ENCODE measurements around the gene THAP9. TPM values are rescaled to one million over a fixed set of nuclear protein-coding genes. Genes with fewer than 3 reads are reported as not detected.

THAP9 gene
- total RNA-seq, 1 experiment from 2014 or later, result 7.2 TPM

GRCh38 chr4:82948647-82949204, 48.2 kb downstream of the THAP9 start:
- intact Hi-C loops (cut with micrococcal nuclease; ENCODE audit: unreplicated experiment), result loop anchor here (1.0 kb wide), 1 partner anchor 13 kb away; no protein-coding TSS in a partner anchor
- Mint-ChIP-seq H3K27ac (ENCODE audit: unreplicated experiment) (no peak overlapping the region), H3K9me3 (ENCODE audit: low read depth, unreplicated experiment) (no peaks in the 10 kb centered on the region), H3K27me3 (ENCODE audit: unreplicated experiment) (no peaks in the 10 kb centered on the region), H3K4me1 (ENCODE audit: low read depth, unreplicated experiment) (peaks cover 9% of the 10 kb centered on the region), H3K4me3 (ENCODE audit: low read depth, unreplicated experiment) (no peak overlapping the region), H3K36me3 (ENCODE audit: insufficient read depth, unreplicated experiment) (no peaks in the 10 kb centered on the region)
- TF ChIP-seq CTCF (IDR thresholded peaks at IDR 0.05; ENCODE audit: unreplicated experiment), result no peak
- no peak for DNase-seq
- CTCF ChIA-PET, result no interaction called here
- BruUV-seq (replicated peaks), result no TSS peak

GRCh38 chr4:82951196-82951595, 50.7 kb downstream of the THAP9 start:
- CTCF ChIA-PET, result no interaction called here
- H3K9me3 Mint-ChIP-seq (ENCODE audit: low read depth, unreplicated experiment), result no peaks in the 10 kb centered on the region
- no peak for TF ChIP-seq CTCF (IDR thresholded peaks at IDR 0.05; ENCODE audit: unreplicated experiment)

GRCh38 chr4:82954212-82954611, 53.7 kb downstream of the THAP9 start:
- no peaks in the 10 kb centered on the region for H3K36me3 Mint-ChIP-seq (ENCODE audit: insufficient read depth, unreplicated experiment)

More at GRCh38 chr4:82951196-82951595, 50.7 kb downstream of the THAP9 start:
- Mint-ChIP-seq H3K27me3 (ENCODE audit: unreplicated experiment) (no peaks in the 10 kb centered on the region), H3K27ac (ENCODE audit: unreplicated experiment) (no peak overlapping the region), H3K4me3 (ENCODE audit: low read depth, unreplicated experiment) (no peak overlapping the region), H3K4me1 (ENCODE audit: low read depth, unreplicated experiment) (peaks cover 9% of the 10 kb centered on the region), H3K36me3 (ENCODE audit: insufficient read depth, unreplicated experiment) (no peaks in the 10 kb centered on the region)
- BruUV-seq (replicated peaks), result no TSS peak
- DNase-seq, result no peak
- intact Hi-C loops (cut with micrococcal nuclease; ENCODE audit: unreplicated experiment), result no loop called here

GRCh38 chr4:82957045-82957444, 56.5 kb downstream of the THAP9 start:
- DNase-seq, result no peak
- H3K27ac Mint-ChIP-seq (ENCODE audit: unreplicated experiment), result no peak overlapping the region
- no peaks in the 10 kb centered on the region for H3K27me3 Mint-ChIP-seq (ENCODE audit: unreplicated experiment)
- CTCF ChIA-PET, result no interaction called here
- no peak for TF ChIP-seq CTCF (IDR thresholded peaks at IDR 0.05; ENCODE audit: unreplicated experiment)
- BruUV-seq (replicated peaks), result no TSS peak
- no peaks in the 10 kb centered on the region for H3K4me1 Mint-ChIP-seq (ENCODE audit: low read depth, unreplicated experiment)
- no peak overlapping the region for H3K4me3 Mint-ChIP-seq (ENCODE audit: low read depth, unreplicated experiment)
- H3K36me3 Mint-ChIP-seq (ENCODE audit: insufficient read depth, unreplicated experiment), result no peaks in the 10 kb centered on the region
- no peaks in the 10 kb centered on the region for H3K9me3 Mint-ChIP-seq (ENCODE audit: low read depth, unreplicated experiment)
- intact Hi-C loops (cut with micrococcal nuclease; ENCODE audit: unreplicated experiment), result no loop called here

More at GRCh38 chr4:82954212-82954611, 53.7 kb downstream of the THAP9 start:
- CTCF ChIA-PET, result no interaction called here
- no TSS peak for BruUV-seq (replicated peaks)
- no peaks in the 10 kb centered on the region for H3K27me3 Mint-ChIP-seq (ENCODE audit: unreplicated experiment)
- no peak overlapping the region for H3K4me3 Mint-ChIP-seq (ENCODE audit: low read depth, unreplicated experiment)
- DNase-seq, result no peak
- H3K27ac Mint-ChIP-seq (ENCODE audit: unreplicated experiment), result no peak overlapping the region
- no peaks in the 10 kb centered on the region for H3K9me3 Mint-ChIP-seq (ENCODE audit: low read depth, unreplicated experiment)
- H3K4me1 Mint-ChIP-seq (ENCODE audit: low read depth, unreplicated experiment), result no peaks in the 10 kb centered on the region
- intact Hi-C loops (cut with micrococcal nuclease; ENCODE audit: unreplicated experiment), result no loop called here
- TF ChIP-seq CTCF (IDR thresholded peaks at IDR 0.05; ENCODE audit: unreplicated experiment), result no peak

Data from Calu3 (cell line).